ENCODE data around the gene CELSR1.

CELSR1 gene

GRCh38 chr22:46390652-46391301, 146.6 kb downstream of the CELSR1 start:
- DNase-seq, result no peak

- DNase-seq, result no peak
Observed at GRCh38 chr22:46390105-46390651, 147.2 kb downstream of the CELSR1 start.

- no peak for DNase-seq
Observed at GRCh38 chr22:46389081-46389480, 148.3 kb downstream of the CELSR1 start.

GRCh38 chr22:46388647-46389046, 148.8 kb downstream of the CELSR1 start:
- DNase-seq, result no peak

- no peak for DNase-seq
Observed at GRCh38 chr22:46387748-46388147, 149.7 kb downstream of the CELSR1 start.

- no peak for DNase-seq
Observed at GRCh38 chr22:46386312-46386711, 151.1 kb downstream of the CELSR1 start.

- no peak for DNase-seq
Observed at GRCh38 chr22:46382524-46382923, 154.9 kb downstream of the CELSR1 start.

GRCh38 chr22:46381731-46382130, 155.7 kb downstream of the CELSR1 start:
- no peak for DNase-seq

GRCh38 chr22:46381142-46381541, 156.3 kb downstream of the CELSR1 start:
- DNase-seq, result no peak

- no peak for DNase-seq
Observed at GRCh38 chr22:46380581-46380980, 156.8 kb downstream of the CELSR1 start.

- DNase-seq, result no peak
Observed at GRCh38 chr22:46380069-46380468, 157.4 kb downstream of the CELSR1 start.

- no peak for DNase-seq
Observed at GRCh38 chr22:46379066-46379930, 158.1 kb downstream of the CELSR1 start.

- no peak for DNase-seq
Observed at GRCh38 chr22:46378426-46379065, 158.9 kb downstream of the CELSR1 start.

- DNase-seq, result no peak
Observed at GRCh38 chr22:46377525-46378425, 159.6 kb downstream of the CELSR1 start.

GRCh38 chr22:46376908-46377524, 160.4 kb downstream of the CELSR1 start:
- no peak for DNase-seq

GRCh38 chr22:46376111-46376510, 161.3 kb downstream of the CELSR1 start:
- DNase-seq, result no peak

GRCh38 chr22:46374663-46375474, 162.6 kb downstream of the CELSR1 start:
- DNase-seq, result no peak

- DNase-seq, result no peak
Observed at GRCh38 chr22:46373921-46374662, 163.3 kb downstream of the CELSR1 start.

GRCh38 chr22:46373159-46373558, 164.3 kb downstream of the CELSR1 start:
- DNase-seq, result no peak

- no peak for DNase-seq
Observed at GRCh38 chr22:46372686-46373085, 164.7 kb downstream of the CELSR1 start.

Data from activated CD4-positive, alpha-beta T cell treated with anti-CD3 and anti-CD28 coated beads, Interleukin-10, Interleukin-2, amounts not matched to agents 100 ng/mL and 50 ng/mL, durations not matched to agents 16 hours and 8 hours (primary cell).